Gastrocnemius medialis (tissue), 4 donors: ENCODE measurements around the gene ST7.

ENCODE experiments used
- CTCF ChIP-seq, 5 experiments: fragments of 450-650 bp in 3 of 5; fragments of 200-600 bp in 2 of 5; sonication (generic) in 2 of 5; IDR thresholded peaks in 4 of 5; conservative IDR thresholded peaks in 1 of 5; 1 replicate in 4 of 5; 2 replicates in 1 of 5; pipeline ENCODE4 v1.5.1; 2016 to 2019; ENCODE audit warnings: antibody characterized with exemption in 5 of 5, mild to moderate bottlenecking in 3 of 5, moderate library complexity in 3 of 5
- POLR2A ChIP-seq, 2 donors: fragments of 450-650 bp; IDR thresholded peaks; one replicate each; pipeline ENCODE4 v1.6.1; 2017; ENCODE audit warnings: antibody characterized with exemption in 2 of 2, mild to moderate bottlenecking in 2 of 2, moderate library complexity in 2 of 2

DNA sequence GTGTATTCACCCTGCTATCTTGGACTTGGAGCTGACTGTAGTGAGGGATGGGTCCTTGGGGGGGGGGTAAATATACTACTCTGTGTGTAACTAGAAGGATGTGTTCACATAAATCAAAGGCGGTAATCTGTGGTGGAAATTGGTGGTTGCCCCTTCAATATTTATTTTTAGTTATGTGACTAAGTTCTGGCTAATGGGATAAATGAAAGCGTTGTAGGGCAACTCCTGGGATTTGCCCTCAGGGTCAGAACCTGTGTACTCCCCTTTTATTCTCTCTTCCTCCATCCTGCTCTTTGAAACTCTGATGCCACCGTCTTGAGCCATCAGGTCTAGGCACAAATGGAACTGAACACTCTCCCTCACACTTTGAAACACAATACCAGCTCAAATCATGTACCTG, 24.3 kb upstream of the ST7 start:
- TF ChIP-seq CTCF (IDR thresholded peaks at IDR 0.05 in 4 of 5, conservative IDR thresholded peaks at IDR 0.05 in 1 of 5), result no peak
- TF ChIP-seq POLR2A (IDR thresholded peaks at IDR 0.05), result no peak
